ENCODE data around the gene UPK3A. TPM values are rescaled to one million over a fixed set of nuclear protein-coding genes. Genes with fewer than 3 reads are reported as not detected.
A peak's percentile ranks its signal among the peaks of the same experiment; 100 is the strongest.

The UPK3A gene
- total RNA-seq, 1 donor from 2014 or later, result not detected

- Mint-ChIP-seq H3K36me3 (ENCODE audit: low read depth) (peaks cover 3% of the 10 kb centered on the region), H3K27ac (ENCODE audit: unreplicated experiment) (no peak overlapping the region), H3K4me3 (ENCODE audit: unreplicated experiment) (no peak overlapping the region), H3K9me3 (ENCODE audit: low read depth) (no peaks in the 10 kb centered on the region), H3K4me1 (ENCODE audit: low read depth) (peaks cover 27% of the 10 kb centered on the region), H3K27me3 (ENCODE audit: low read depth) (no peaks in the 10 kb centered on the region)
- no peak for DNase-seq (ENCODE audit: low spot score)
- TF ChIP-seq, protein P1, sequence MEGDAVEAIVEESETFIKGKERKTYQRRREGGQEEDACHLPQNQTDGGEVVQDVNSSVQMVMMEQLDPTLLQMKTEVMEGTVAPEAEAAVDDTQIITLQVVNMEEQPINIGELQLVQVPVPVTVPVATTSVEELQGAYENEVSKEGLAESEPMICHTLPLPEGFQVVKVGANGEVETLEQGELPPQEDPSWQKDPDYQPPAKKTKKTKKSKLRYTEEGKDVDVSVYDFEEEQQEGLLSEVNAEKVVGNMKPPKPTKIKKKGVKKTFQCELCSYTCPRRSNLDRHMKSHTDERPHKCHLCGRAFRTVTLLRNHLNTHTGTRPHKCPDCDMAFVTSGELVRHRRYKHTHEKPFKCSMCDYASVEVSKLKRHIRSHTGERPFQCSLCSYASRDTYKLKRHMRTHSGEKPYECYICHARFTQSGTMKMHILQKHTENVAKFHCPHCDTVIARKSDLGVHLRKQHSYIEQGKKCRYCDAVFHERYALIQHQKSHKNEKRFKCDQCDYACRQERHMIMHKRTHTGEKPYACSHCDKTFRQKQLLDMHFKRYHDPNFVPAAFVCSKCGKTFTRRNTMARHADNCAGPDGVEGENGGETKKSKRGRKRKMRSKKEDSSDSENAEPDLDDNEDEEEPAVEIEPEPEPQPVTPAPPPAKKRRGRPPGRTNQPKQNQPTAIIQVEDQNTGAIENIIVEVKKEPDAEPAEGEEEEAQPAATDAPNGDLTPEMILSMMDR (IDR thresholded peaks at IDR 0.05), result no peak
Observed at GRCh38 chr22:45238076-45238956, 46.4 kb upstream of the UPK3A start.

DNA sequence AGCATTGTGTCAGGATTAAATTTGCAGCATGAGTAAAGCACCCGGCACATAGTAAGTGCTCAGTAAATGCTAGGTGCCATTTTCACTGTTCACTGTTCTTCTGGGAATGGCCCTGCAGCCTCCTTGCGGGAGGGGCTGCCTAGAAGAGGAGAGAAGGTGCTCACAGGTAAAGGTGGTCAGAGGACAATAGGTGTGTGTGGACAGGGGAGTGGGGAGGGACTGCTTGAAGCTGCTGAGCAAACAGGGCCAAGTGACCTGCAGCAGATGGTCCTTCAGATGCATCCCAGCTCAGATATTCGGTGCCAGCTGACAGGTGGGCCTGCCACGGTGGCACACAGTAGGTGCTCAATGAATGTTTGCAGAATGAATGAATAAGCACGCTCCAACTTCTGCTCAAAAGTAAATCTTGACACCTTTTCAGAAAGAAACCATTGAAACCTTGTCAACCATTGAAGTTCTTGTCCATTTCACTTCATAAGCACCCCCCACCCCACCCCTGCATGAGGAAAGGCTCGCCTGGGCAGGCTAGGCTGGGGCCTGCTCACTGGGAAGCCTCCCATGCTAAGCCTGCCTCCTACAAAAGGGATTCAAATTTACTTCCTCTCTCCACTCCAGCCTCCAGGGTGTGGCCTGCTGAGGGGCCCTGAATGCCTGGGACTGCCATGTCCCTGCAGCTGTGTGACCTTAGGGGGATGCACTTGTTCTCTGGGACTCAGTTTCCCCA lies 45.6 kb upstream of the UPK3A start:
- Mint-ChIP-seq H3K9me3 (ENCODE audit: low read depth) (no peaks in the 10 kb centered on the region), H3K27ac (ENCODE audit: unreplicated experiment) (no peak overlapping the region), H3K4me3 (ENCODE audit: unreplicated experiment) (peak overlapping the region; percentile 97), H3K4me1 (ENCODE audit: low read depth) (peaks cover 27% of the 10 kb centered on the region), H3K27me3 (ENCODE audit: low read depth) (no peaks in the 10 kb centered on the region), H3K36me3 (ENCODE audit: low read depth) (peaks cover 3% of the 10 kb centered on the region)
- TF ChIP-seq, protein P1 (IDR thresholded peaks at IDR 0.05), result no peak
- DNase-seq (ENCODE audit: low spot score), result no peak

- Mint-ChIP-seq H3K4me1 (ENCODE audit: low read depth) (peaks cover 27% of the 10 kb centered on the region), H3K4me3 (ENCODE audit: unreplicated experiment) (peak overlapping the region; percentile 97), H3K9me3 (ENCODE audit: low read depth) (no peaks in the 10 kb centered on the region), H3K27me3 (ENCODE audit: low read depth) (no peaks in the 10 kb centered on the region), H3K36me3 (ENCODE audit: low read depth) (peaks cover 3% of the 10 kb centered on the region), H3K27ac (ENCODE audit: unreplicated experiment) (no peak overlapping the region)
- no peak for DNase-seq (ENCODE audit: low spot score)
- TF ChIP-seq, protein P1 (IDR thresholded peaks at IDR 0.05), result no peak
Observed at GRCh38 chr22:45239681-45240051, 45.1 kb upstream of the UPK3A start.

DNA sequence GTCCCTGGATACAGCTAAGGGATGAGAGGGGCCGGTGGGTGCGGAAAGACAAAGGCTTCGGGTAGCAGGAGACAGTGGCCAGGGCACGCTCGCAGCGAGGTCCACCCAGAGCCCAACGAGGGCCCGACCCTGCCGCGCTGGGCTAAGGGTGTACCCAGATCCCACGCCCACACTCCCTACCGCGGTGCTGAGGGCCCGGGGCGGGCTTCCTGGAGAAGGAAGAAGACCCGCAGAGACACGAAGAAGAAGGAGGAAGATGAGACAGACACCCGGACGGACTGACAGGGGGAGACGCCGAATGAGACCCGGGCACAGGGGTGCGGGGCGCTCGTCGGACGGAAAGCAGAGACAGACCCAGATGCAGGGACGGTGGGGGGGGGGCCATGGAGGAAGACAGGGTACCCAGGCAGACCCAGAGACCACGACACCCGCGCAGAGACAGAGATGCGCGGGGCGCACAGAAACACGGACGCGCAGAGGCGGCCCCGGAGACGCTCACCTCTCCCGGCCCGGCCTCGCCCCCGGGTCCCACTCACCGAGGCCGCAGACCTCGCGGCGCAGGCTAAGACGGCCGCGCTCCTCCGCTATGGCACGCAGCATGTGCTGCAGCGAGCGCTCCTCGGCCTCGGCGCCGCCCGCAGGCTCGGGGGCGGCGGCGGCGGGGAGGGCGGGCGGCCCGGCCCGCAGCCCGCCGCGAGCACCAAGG lies 44.5 kb upstream of the UPK3A start:
- DNase-seq (ENCODE audit: low spot score), result no peak
- Mint-ChIP-seq H3K27me3 (ENCODE audit: low read depth) (no peaks in the 10 kb centered on the region), H3K9me3 (ENCODE audit: low read depth) (no peaks in the 10 kb centered on the region), H3K4me1 (ENCODE audit: low read depth) (peaks cover 33% of the 10 kb centered on the region), H3K4me3 (ENCODE audit: unreplicated experiment) (peak overlapping the region; percentile 97), H3K27ac (ENCODE audit: unreplicated experiment) (peak overlapping the region; percentile 77), H3K36me3 (ENCODE audit: low read depth) (peaks cover 3% of the 10 kb centered on the region)
- TF ChIP-seq, protein P1 (IDR thresholded peaks at IDR 0.05), result no peak
